ENCODE results near the gene LMX1B. TPM values are rescaled to one million over a fixed set of nuclear protein-coding genes. Genes with fewer than 3 reads are reported as not detected.
A peak's percentile ranks its signal among the peaks of the same experiment; 100 is the strongest.

LMX1B gene
- polyA plus RNA-seq, 1 of the 3 experiments (the other 2 are of a cell fraction), result not detected

DNA sequence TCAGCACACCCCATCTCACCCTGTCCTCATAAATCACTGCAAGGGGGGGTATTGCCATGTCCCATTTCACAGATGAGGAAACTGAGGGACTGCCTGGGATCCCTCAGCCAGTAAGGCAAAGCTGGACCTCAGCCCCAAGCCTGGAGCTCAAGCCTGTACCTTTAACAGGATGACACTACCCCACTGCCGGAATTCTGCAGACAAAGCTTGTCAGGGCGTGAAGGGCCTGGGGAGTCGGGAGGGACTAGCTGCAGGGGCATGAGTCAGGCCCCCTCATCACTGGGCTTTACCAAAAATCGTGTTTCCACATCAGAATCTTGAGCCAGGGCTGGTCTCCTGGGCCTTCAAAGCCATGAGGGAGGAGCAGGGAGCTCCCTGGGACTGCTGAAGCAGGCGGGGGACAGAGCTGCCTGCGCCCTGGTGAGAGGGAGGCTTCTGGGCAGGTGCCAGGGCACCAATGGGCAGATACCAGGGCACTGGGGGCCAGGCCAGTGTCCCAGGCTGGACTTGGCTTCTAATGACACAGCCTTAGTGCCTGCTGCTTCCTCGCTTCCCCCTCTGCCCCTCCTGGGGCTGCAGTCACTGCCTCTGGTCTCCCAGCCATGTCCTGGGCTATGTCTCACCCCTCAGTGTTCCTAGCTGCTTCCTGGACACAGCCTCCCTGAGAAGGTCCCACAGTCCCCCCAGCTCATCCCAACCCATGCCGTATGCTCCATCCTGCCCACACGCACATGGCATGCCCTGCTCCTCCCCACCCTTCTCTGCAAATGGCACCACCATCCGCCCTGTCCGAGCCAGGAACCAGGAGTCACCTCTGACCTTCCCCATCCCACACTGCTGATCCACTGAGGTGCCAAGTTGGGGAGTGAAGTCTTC is 80.7 kb downstream of the LMX1B start:
- peaks cover 17% of the 10 kb centered on the region; the same call in 1 of the 2 replicates for H3K27me3 ChIP-seq (ENCODE audit: insufficient read depth)
- no peaks in the 10 kb centered on the region for H3K79me2 ChIP-seq (ENCODE audit: insufficient read depth)
- no peak overlapping the region for H2AFZ ChIP-seq (ENCODE audit: low read depth)
- no peak overlapping the region for H3K9ac ChIP-seq
- H3F3A ChIP-seq (replicated peaks; ENCODE audit: insufficient read depth), result no peaks in the 10 kb centered on the region
- ChIA-PET CTCF (interaction anchor here (0.9 to 4.1 kb wide), 6 partner anchors 9 to 194 kb away, joined by 3 to 28 read pairs (median 6); no protein-coding TSS in a partner anchor), POLR2A (no interaction called here)
- no peak overlapping the region for H3K4me3 ChIP-seq (ENCODE audit: low read depth in 2 of 2, low read length in 1 of 2)
- H3K27ac ChIP-seq (ENCODE audit: low read depth in 2 of 2, low read length in 1 of 2), result no peak overlapping the region
- H3K9me2 ChIP-seq, result no peaks in the 10 kb centered on the region
- H3K4me2 ChIP-seq, result no peak overlapping the region
- peak; percentile 31 for DNase-seq
- TF ChIP-seq POLR2AphosphoS5 (IDR thresholded peaks at IDR 0.05; ENCODE audit: low read depth, low read length) (no peak), TEAD4 (IDR thresholded peaks at IDR 0.05; ENCODE audit: borderline replicate concordance, insufficient read depth) (no peak), FOXM1 (IDR thresholded peaks at IDR 0.05; ENCODE audit: low read depth) (no peak)
- TF ChIP-seq, protein P1, sequence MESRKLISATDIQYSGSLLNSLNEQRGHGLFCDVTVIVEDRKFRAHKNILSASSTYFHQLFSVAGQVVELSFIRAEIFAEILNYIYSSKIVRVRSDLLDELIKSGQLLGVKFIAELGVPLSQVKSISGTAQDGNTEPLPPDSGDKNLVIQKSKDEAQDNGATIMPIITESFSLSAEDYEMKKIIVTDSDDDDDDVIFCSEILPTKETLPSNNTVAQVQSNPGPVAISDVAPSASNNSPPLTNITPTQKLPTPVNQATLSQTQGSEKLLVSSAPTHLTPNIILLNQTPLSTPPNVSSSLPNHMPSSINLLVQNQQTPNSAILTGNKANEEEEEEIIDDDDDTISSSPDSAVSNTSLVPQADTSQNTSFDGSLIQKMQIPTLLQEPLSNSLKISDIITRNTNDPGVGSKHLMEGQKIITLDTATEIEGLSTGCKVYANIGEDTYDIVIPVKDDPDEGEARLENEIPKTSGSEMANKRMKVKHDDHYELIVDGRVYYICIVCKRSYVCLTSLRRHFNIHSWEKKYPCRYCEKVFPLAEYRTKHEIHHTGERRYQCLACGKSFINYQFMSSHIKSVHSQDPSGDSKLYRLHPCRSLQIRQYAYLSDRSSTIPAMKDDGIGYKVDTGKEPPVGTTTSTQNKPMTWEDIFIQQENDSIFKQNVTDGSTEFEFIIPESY (IDR thresholded peaks at IDR 0.05; ENCODE audit: borderline replicate concordance, low read depth), result no peak
- TF ChIP-seq, protein P2, sequence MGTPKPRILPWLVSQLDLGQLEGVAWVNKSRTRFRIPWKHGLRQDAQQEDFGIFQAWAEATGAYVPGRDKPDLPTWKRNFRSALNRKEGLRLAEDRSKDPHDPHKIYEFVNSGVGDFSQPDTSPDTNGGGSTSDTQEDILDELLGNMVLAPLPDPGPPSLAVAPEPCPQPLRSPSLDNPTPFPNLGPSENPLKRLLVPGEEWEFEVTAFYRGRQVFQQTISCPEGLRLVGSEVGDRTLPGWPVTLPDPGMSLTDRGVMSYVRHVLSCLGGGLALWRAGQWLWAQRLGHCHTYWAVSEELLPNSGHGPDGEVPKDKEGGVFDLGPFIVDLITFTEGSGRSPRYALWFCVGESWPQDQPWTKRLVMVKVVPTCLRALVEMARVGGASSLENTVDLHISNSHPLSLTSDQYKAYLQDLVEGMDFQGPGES (IDR thresholded peaks at IDR 0.05; ENCODE audit: low read depth, low read length), result no peak
- TF ChIP-seq, protein P3, sequence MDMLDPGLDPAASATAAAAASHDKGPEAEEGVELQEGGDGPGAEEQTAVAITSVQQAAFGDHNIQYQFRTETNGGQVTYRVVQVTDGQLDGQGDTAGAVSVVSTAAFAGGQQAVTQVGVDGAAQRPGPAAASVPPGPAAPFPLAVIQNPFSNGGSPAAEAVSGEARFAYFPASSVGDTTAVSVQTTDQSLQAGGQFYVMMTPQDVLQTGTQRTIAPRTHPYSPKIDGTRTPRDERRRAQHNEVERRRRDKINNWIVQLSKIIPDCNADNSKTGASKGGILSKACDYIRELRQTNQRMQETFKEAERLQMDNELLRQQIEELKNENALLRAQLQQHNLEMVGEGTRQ (IDR thresholded peaks at IDR 0.05; ENCODE audit: borderline replicate concordance, low read depth, low read length), result no peak
- 54% methylated on average over 8 of the region's 11 CpGs for WGBS (ENCODE audit: low lambda C conversion rate)
- no peaks in the 10 kb centered on the region for H3K4me1 ChIP-seq (ENCODE audit: control insufficient read depth in 1 of 2, insufficient read depth in 2 of 2, low read depth in 1 of 2, low read length in 1 of 2)
- no peaks in the 10 kb centered on the region for H3K9me3 ChIP-seq
- no peaks in the 10 kb centered on the region for H3K36me3 ChIP-seq (replicated peaks in 1 of 2; ENCODE audit: control insufficient read depth in 1 of 2, insufficient read depth in 2 of 2, low read length in 1 of 2)
- no peaks in the 10 kb centered on the region for H4K20me1 ChIP-seq (ENCODE audit: insufficient read depth)

DNA sequence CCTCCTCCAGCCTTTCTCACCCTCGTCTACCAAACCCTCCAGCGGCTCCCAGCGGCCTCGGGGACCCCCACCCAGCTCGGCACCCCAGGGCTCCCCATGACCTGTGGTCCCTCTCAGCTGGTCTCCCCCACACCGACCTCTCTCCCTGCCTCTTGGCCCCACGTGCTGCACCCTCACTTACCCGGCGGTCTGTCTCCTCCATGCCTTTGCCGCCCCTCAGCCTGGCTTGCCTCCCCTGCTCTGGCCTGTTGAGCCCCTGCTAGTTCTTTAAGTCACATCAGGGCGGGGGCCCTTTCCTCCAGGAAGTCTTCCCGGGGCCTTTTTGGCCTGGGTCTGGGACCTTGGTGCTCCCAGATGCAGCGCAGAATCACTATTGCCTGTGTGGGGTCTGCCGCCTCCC is 81.5 kb downstream of the LMX1B start:
- Histone ChIP-seq H3K9me2 (no peaks in the 10 kb centered on the region), H4K20me1 (ENCODE audit: insufficient read depth) (no peaks in the 10 kb centered on the region), H2AFZ (ENCODE audit: low read depth) (no peak overlapping the region), H3K9me3 (no peaks in the 10 kb centered on the region), H3K36me3 (replicated peaks in 1 of 2; ENCODE audit: control insufficient read depth in 1 of 2, insufficient read depth in 2 of 2, low read length in 1 of 2) (no peaks in the 10 kb centered on the region), H3K27me3 (ENCODE audit: insufficient read depth) (peaks cover 14% of the 10 kb centered on the region; the same call in 1 of the 2 replicates), H3K9ac (no peak overlapping the region), H3K4me2 (no peak overlapping the region), H3K4me1 (ENCODE audit: control insufficient read depth in 1 of 2, insufficient read depth in 2 of 2, low read depth in 1 of 2, low read length in 1 of 2) (no peaks in the 10 kb centered on the region), H3F3A (replicated peaks; ENCODE audit: insufficient read depth) (no peaks in the 10 kb centered on the region), H3K79me2 (ENCODE audit: insufficient read depth) (no peaks in the 10 kb centered on the region), H3K4me3 (ENCODE audit: low read depth in 2 of 2, low read length in 1 of 2) (no peak overlapping the region), H3K27ac (ENCODE audit: low read depth in 2 of 2, low read length in 1 of 2) (no peak overlapping the region)
- ChIA-PET CTCF (interaction anchor here (0.8 to 4.1 kb wide), 4 partner anchors 11 to 195 kb away, joined by 3 to 28 read pairs (median 10); no protein-coding TSS in a partner anchor), POLR2A (no interaction called here)
- WGBS (ENCODE audit: low lambda C conversion rate), result 56% methylated on average over 14 of the region's 14 CpGs
- DNase-seq, result peak; percentile 12
- TF ChIP-seq YY1 (IDR thresholded peaks at IDR 0.05; ENCODE audit: low read depth), result no peak
- TF ChIP-seq RCOR1 (IDR thresholded peaks at IDR 0.05; ENCODE audit: low read length), result no peak
- no peak for TF ChIP-seq EP300 (IDR thresholded peaks at IDR 0.05; ENCODE audit: borderline replicate concordance in 1 of 2, low read depth in 1 of 2, low read length in 1 of 2)
- TF ChIP-seq GATA2 (CRISPR knock-in tag; IDR thresholded peaks at IDR 0.05), result no peak
- TF ChIP-seq, protein P1 (IDR thresholded peaks at IDR 0.05; ENCODE audit: borderline replicate concordance, low read depth), result no peak
- TF ChIP-seq SIN3A (IDR thresholded peaks at IDR 0.05; ENCODE audit: borderline replicate concordance, low read depth, low read length), result no peak
- TF ChIP-seq RXRA (IDR thresholded peaks at IDR 0.05; ENCODE audit: borderline replicate concordance, low read depth), result no peak
- TF ChIP-seq, protein P4, sequence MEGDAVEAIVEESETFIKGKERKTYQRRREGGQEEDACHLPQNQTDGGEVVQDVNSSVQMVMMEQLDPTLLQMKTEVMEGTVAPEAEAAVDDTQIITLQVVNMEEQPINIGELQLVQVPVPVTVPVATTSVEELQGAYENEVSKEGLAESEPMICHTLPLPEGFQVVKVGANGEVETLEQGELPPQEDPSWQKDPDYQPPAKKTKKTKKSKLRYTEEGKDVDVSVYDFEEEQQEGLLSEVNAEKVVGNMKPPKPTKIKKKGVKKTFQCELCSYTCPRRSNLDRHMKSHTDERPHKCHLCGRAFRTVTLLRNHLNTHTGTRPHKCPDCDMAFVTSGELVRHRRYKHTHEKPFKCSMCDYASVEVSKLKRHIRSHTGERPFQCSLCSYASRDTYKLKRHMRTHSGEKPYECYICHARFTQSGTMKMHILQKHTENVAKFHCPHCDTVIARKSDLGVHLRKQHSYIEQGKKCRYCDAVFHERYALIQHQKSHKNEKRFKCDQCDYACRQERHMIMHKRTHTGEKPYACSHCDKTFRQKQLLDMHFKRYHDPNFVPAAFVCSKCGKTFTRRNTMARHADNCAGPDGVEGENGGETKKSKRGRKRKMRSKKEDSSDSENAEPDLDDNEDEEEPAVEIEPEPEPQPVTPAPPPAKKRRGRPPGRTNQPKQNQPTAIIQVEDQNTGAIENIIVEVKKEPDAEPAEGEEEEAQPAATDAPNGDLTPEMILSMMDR (IDR thresholded peaks at IDR 0.05), result no peak

Data from SK-N-SH (cell line).